ENCODE results near the gene CHN2.

The CHN2 gene

GRCh38 chr7:29505931-29506330, 311.4 kb downstream of the CHN2 start:
- TF ChIP-seq ISL1 (CRISPR knock-in tag; IDR thresholded peaks at IDR 0.05): no peak
- no peak for TF ChIP-seq ZNF565 (CRISPR knock-in tag; conservative IDR thresholded peaks at IDR 0.05; ENCODE audit: low read depth)
- no peak for TF ChIP-seq TOX (CRISPR knock-in tag; IDR thresholded peaks at IDR 0.05; ENCODE audit: borderline replicate concordance)
- TF ChIP-seq PPARA (CRISPR knock-in tag; IDR thresholded peaks at IDR 0.05; ENCODE audit: borderline replicate concordance): no peak
- TF ChIP-seq ZC3H10 (CRISPR knock-in tag; IDR thresholded peaks at IDR 0.05): no peak
- TF ChIP-seq CSDC2 (CRISPR knock-in tag; IDR thresholded peaks at IDR 0.05): no peak
- TF ChIP-seq ZFP3 (CRISPR knock-in tag; IDR thresholded peaks at IDR 0.05): no peak
- TF ChIP-seq, protein P1, sequence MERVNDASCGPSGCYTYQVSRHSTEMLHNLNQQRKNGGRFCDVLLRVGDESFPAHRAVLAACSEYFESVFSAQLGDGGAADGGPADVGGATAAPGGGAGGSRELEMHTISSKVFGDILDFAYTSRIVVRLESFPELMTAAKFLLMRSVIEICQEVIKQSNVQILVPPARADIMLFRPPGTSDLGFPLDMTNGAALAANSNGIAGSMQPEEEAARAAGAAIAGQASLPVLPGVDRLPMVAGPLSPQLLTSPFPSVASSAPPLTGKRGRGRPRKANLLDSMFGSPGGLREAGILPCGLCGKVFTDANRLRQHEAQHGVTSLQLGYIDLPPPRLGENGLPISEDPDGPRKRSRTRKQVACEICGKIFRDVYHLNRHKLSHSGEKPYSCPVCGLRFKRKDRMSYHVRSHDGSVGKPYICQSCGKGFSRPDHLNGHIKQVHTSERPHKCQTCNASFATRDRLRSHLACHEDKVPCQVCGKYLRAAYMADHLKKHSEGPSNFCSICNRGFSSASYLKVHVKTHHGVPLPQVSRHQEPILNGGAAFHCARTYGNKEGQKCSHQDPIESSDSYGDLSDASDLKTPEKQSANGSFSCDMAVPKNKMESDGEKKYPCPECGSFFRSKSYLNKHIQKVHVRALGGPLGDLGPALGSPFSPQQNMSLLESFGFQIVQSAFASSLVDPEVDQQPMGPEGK (CRISPR knock-in tag; IDR thresholded peaks at IDR 0.05; ENCODE audit: borderline replicate concordance): no peak
- no peak for TF ChIP-seq TCF4 (CRISPR knock-in tag; IDR thresholded peaks at IDR 0.05; ENCODE audit: borderline replicate concordance)
- TF ChIP-seq ESRRG (CRISPR knock-in tag; IDR thresholded peaks at IDR 0.05): no peak
- TF ChIP-seq, protein P2, sequence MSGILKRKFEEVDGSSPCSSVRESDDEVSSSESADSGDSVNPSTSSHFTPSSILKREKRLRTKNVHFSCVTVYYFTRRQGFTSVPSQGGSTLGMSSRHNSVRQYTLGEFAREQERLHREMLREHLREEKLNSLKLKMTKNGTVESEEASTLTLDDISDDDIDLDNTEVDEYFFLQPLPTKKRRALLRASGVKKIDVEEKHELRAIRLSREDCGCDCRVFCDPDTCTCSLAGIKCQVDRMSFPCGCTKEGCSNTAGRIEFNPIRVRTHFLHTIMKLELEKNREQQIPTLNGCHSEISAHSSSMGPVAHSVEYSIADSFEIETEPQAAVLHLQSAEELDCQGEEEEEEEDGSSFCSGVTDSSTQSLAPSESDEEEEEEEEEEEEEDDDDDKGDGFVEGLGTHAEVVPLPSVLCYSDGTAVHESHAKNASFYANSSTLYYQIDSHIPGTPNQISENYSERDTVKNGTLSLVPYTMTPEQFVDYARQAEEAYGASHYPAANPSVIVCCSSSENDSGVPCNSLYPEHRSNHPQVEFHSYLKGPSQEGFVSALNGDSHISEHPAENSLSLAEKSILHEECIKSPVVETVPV (CRISPR knock-in tag; IDR thresholded peaks at IDR 0.05): no peak
- TF ChIP-seq ZNF8 (CRISPR knock-in tag; IDR thresholded peaks at IDR 0.05): no peak
- TF ChIP-seq ARNTL (CRISPR knock-in tag; IDR thresholded peaks at IDR 0.05; ENCODE audit: borderline replicate concordance, low read depth): no peak
- TF ChIP-seq GLIS3 (CRISPR knock-in tag; IDR thresholded peaks at IDR 0.05): no peak
- TF ChIP-seq ZNF70 (CRISPR knock-in tag; IDR thresholded peaks at IDR 0.05): no peak
- TF ChIP-seq SNAI2 (CRISPR knock-in tag; IDR thresholded peaks at IDR 0.05): no peak
- TF ChIP-seq POU6F1 (CRISPR knock-in tag; IDR thresholded peaks at IDR 0.05; ENCODE audit: borderline replicate concordance, low read depth): no peak
- ATAC-seq: peak; percentile 25; the same call in 2 of the 3 replicates

- TF ChIP-seq BACH2 (CRISPR knock-in tag; IDR thresholded peaks at IDR 0.05; ENCODE audit: borderline replicate concordance) (no peak), ZNF70 (CRISPR knock-in tag; IDR thresholded peaks at IDR 0.05) (no peak), CSDC2 (CRISPR knock-in tag; IDR thresholded peaks at IDR 0.05) (no peak), TCF4 (CRISPR knock-in tag; IDR thresholded peaks at IDR 0.05; ENCODE audit: borderline replicate concordance) (no peak), GLIS3 (CRISPR knock-in tag; IDR thresholded peaks at IDR 0.05) (no peak), ZFP3 (CRISPR knock-in tag; IDR thresholded peaks at IDR 0.05) (no peak), TOX (CRISPR knock-in tag; IDR thresholded peaks at IDR 0.05; ENCODE audit: borderline replicate concordance) (no peak)
- TF ChIP-seq, protein P3, sequence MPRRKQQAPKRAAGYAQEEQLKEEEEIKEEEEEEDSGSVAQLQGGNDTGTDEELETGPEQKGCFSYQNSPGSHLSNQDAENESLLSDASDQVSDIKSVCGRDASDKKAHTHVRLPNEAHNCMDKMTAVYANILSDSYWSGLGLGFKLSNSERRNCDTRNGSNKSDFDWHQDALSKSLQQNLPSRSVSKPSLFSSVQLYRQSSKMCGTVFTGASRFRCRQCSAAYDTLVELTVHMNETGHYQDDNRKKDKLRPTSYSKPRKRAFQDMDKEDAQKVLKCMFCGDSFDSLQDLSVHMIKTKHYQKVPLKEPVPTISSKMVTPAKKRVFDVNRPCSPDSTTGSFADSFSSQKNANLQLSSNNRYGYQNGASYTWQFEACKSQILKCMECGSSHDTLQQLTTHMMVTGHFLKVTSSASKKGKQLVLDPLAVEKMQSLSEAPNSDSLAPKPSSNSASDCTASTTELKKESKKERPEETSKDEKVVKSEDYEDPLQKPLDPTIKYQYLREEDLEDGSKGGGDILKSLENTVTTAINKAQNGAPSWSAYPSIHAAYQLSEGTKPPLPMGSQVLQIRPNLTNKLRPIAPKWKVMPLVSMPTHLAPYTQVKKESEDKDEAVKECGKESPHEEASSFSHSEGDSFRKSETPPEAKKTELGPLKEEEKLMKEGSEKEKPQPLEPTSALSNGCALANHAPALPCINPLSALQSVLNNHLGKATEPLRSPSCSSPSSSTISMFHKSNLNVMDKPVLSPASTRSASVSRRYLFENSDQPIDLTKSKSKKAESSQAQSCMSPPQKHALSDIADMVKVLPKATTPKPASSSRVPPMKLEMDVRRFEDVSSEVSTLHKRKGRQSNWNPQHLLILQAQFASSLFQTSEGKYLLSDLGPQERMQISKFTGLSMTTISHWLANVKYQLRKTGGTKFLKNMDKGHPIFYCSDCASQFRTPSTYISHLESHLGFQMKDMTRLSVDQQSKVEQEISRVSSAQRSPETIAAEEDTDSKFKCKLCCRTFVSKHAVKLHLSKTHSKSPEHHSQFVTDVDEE (CRISPR knock-in tag; IDR thresholded peaks at IDR 0.05): no peak
Observed at GRCh38 chr7:29508608-29509007, 314.0 kb downstream of the CHN2 start.

GRCh38 chr7:29510028-29510427, 315.5 kb downstream of the CHN2 start:
- TF ChIP-seq POU6F1 (CRISPR knock-in tag; IDR thresholded peaks at IDR 0.05; ENCODE audit: borderline replicate concordance, low read depth) (no peak), CSDC2 (CRISPR knock-in tag; IDR thresholded peaks at IDR 0.05) (no peak), ZFP3 (CRISPR knock-in tag; IDR thresholded peaks at IDR 0.05) (no peak), ESRRG (CRISPR knock-in tag; IDR thresholded peaks at IDR 0.05) (no peak), ZC3H10 (CRISPR knock-in tag; IDR thresholded peaks at IDR 0.05) (no peak), GLIS3 (CRISPR knock-in tag; IDR thresholded peaks at IDR 0.05) (no peak), ZFP30 (CRISPR knock-in tag; IDR thresholded peaks at IDR 0.05) (no peak), TOX (CRISPR knock-in tag; IDR thresholded peaks at IDR 0.05; ENCODE audit: borderline replicate concordance) (no peak), RARB (CRISPR knock-in tag; IDR thresholded peaks at IDR 0.05) (no peak), TCF4 (CRISPR knock-in tag; IDR thresholded peaks at IDR 0.05; ENCODE audit: borderline replicate concordance) (no peak)
- TF ChIP-seq, protein P1 (CRISPR knock-in tag; IDR thresholded peaks at IDR 0.05; ENCODE audit: borderline replicate concordance): no peak
- ATAC-seq: no peak

More at GRCh38 chr7:29508608-29509007, 314.0 kb downstream of the CHN2 start:
- ATAC-seq: no peak

Data from SK-N-SH treated with all-trans-retinoic acid at 6 μM for 48 hours (cell line).